ENCODE results near the gene GJA9.
"Not testable (repeated sequence)": the region's sequence is repeated elsewhere in the genome, so short reads cannot be mapped to it uniquely, and the experiment has no call there.

The GJA9 gene

GRCh38 chr1:38848071-38848470 lies 33.3 kb downstream of the GJA9 start:
- DNase-seq (ENCODE audit: low read depth), result no peak
- H3K4me3 ChIP-seq (ENCODE audit: control insufficient read depth, low read depth, low read length), result no peak overlapping the region
- TF ChIP-seq, protein P1, sequence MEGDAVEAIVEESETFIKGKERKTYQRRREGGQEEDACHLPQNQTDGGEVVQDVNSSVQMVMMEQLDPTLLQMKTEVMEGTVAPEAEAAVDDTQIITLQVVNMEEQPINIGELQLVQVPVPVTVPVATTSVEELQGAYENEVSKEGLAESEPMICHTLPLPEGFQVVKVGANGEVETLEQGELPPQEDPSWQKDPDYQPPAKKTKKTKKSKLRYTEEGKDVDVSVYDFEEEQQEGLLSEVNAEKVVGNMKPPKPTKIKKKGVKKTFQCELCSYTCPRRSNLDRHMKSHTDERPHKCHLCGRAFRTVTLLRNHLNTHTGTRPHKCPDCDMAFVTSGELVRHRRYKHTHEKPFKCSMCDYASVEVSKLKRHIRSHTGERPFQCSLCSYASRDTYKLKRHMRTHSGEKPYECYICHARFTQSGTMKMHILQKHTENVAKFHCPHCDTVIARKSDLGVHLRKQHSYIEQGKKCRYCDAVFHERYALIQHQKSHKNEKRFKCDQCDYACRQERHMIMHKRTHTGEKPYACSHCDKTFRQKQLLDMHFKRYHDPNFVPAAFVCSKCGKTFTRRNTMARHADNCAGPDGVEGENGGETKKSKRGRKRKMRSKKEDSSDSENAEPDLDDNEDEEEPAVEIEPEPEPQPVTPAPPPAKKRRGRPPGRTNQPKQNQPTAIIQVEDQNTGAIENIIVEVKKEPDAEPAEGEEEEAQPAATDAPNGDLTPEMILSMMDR (conservative IDR thresholded peaks at IDR 0.05; ENCODE audit: control insufficient read depth, insufficient read depth, low read depth, low read length), result no peak

DNA sequence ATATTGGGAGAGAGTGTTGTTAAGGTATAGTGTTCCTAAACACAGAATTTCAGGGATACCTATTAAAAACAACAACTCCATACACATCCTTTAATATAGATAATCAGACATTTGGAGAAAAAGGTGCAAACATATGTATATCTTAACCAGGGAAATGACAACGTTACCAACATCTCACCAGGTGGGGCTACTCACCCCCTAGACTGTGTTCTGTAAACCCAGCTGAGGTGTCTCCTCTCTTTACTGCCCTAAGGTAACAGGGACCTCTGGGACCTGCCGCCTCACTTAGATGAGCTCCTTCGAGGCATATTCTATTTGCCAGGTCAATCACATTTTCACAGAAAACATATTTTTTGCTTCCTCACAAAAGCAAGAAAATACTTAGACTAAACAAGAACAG lies 35.2 kb downstream of the GJA9 start:
- H3K4me3 ChIP-seq (ENCODE audit: control insufficient read depth, low read depth, low read length), result no peak overlapping the region
- TF ChIP-seq, protein P1 (conservative IDR thresholded peaks at IDR 0.05; ENCODE audit: control insufficient read depth, insufficient read depth, low read depth, low read length), result no peak
- DNase-seq (ENCODE audit: low read depth), result no peak

GRCh38 chr1:38845088-38845487 lies 36.3 kb downstream of the GJA9 start:
- H3K4me3 ChIP-seq (ENCODE audit: control insufficient read depth, low read depth, low read length), result not testable (repeated sequence)

GRCh38 chr1:38840281-38840680 lies 41.1 kb downstream of the GJA9 start:
- DNase-seq (ENCODE audit: low read depth), result no peak
- H3K4me3 ChIP-seq (ENCODE audit: control insufficient read depth, low read depth, low read length), result no peak overlapping the region
- TF ChIP-seq, protein P1 (conservative IDR thresholded peaks at IDR 0.05; ENCODE audit: control insufficient read depth, insufficient read depth, low read depth, low read length), result no peak

More at GRCh38 chr1:38845088-38845487, 36.3 kb downstream of the GJA9 start:
- not testable (repeated sequence) for DNase-seq (ENCODE audit: low read depth)

GRCh38 chr1:38839363-38839762 lies 42.0 kb downstream of the GJA9 start:
- no peak overlapping the region for H3K4me3 ChIP-seq (ENCODE audit: control insufficient read depth, low read depth, low read length)
- no peak for DNase-seq (ENCODE audit: low read depth)
- TF ChIP-seq, protein P1 (conservative IDR thresholded peaks at IDR 0.05; ENCODE audit: control insufficient read depth, insufficient read depth, low read depth, low read length), result no peak

DNA sequence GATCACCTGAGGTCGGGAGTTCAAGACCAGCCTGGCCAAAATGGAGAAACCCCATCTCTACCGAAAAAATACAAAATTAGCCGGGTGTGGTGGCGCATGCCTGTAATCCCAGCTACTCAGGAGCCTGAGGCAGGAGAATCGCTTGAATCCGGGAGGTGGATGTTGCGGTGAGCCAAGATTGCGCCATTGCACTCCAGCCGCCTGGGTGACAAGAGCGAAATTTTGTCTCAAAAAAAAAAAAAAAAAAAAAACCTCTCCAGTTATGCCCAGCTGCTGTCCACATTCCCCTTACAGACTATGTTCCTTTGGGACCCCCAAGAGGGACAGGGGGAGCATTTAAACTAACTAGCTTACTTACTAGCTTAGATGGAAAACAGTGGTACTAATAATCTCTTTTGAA lies 45.1 kb downstream of the GJA9 start:
- DNase-seq (ENCODE audit: low read depth); H3K4me3 ChIP-seq (ENCODE audit: control insufficient read depth, low read depth, low read length): not testable (repeated sequence)

- TF ChIP-seq, protein P1 (conservative IDR thresholded peaks at IDR 0.05; ENCODE audit: control insufficient read depth, insufficient read depth, low read depth, low read length), result peak; percentile 78
- DNase-seq (ENCODE audit: low read depth), result peak; percentile 87
- H3K4me3 ChIP-seq (ENCODE audit: control insufficient read depth, low read depth, low read length), result no peak overlapping the region
Measured at GRCh38 chr1:38834937-38835827, 46.2 kb downstream of the GJA9 start.
